ENCODE results near the gene ABLIM3.

The ABLIM3 gene

DNA sequence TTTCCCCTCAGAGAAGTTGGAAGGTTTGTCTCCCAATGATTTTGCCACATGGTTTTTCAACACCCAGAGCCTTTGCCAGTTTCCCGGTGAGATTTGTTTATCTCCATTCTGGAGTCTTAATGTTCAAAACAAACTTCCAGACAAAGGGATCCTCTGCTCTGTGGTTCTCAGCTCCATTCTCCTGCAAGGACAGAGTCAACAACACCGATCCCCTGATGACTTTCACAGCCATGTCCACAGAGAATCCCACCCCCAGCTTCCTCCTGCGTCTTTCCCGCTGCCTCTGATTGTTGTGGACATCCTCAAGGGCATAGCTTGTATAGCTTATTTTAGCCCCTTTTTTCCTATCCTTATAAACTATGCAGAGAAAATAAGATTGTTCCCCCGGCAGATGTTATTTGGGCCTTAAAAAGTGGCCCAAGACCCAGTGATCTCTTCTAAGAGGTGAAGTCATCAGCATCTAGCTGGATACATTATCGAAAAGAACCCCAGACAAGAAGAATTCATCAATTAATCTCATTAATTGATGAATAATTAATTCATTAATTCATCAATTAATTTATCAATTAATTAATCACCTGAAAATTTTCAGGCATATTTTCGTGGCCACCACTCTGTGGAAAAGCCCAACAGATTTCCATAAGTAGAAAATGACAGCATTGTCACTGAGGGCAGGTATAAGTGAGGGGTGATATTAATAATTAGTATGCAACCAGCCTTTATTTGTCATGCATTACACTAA, 2.9 kb upstream of the ABLIM3 start:
- TF ChIP-seq, protein P1, sequence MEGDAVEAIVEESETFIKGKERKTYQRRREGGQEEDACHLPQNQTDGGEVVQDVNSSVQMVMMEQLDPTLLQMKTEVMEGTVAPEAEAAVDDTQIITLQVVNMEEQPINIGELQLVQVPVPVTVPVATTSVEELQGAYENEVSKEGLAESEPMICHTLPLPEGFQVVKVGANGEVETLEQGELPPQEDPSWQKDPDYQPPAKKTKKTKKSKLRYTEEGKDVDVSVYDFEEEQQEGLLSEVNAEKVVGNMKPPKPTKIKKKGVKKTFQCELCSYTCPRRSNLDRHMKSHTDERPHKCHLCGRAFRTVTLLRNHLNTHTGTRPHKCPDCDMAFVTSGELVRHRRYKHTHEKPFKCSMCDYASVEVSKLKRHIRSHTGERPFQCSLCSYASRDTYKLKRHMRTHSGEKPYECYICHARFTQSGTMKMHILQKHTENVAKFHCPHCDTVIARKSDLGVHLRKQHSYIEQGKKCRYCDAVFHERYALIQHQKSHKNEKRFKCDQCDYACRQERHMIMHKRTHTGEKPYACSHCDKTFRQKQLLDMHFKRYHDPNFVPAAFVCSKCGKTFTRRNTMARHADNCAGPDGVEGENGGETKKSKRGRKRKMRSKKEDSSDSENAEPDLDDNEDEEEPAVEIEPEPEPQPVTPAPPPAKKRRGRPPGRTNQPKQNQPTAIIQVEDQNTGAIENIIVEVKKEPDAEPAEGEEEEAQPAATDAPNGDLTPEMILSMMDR (IDR thresholded peaks at IDR 0.05; ENCODE audit: control insufficient read depth, insufficient read depth, low read depth, low read length, missing control alignments), result no peak
- DNase-seq (ENCODE audit: low read depth), result no peak
- no peak overlapping the region for H3K4me3 ChIP-seq (ENCODE audit: control insufficient read depth, low read depth, low read length)

DNA sequence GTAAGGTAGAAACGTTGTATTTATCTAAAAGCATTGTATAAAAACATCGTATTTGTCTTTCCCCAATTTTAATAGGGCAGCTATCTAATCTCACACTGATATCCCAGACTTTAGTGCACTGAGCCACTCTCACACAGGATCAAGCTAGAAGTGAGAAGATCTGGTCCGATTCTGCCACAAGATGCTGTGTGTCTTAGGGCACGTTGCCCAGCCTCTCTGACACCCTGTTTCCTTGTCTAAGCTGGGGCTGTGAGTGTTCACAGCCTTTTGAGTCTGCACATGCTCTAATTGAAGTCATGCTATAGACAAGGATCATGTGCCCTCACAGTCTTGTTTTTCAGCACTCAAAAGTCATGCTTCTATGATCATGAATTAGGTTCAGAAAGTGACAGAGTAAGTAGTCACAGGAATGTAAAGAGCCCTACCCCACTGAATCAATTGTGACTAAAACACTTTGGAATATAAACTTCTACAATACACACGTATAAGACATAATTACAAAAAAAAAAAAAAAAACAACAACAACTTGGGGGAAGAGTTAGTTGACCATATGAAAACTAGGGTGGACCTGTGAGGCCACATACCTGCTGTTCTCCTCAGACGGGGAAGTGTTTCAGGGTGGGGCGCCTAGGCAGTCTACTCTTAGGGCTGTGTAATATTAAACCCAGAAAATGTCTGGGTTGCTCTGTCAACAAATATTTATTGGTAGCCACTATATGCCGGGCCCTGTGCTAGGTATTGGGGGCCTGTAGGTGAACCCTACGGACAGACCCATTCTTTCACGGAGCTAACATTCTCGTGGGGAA, 893 bp upstream of the ABLIM3 start:
- DNase-seq (ENCODE audit: low read depth), result no peak
- no peak overlapping the region for H3K4me3 ChIP-seq (ENCODE audit: control insufficient read depth, low read depth, low read length)
- TF ChIP-seq, protein P1 (IDR thresholded peaks at IDR 0.05; ENCODE audit: control insufficient read depth, insufficient read depth, low read depth, low read length, missing control alignments), result no peak

DNA sequence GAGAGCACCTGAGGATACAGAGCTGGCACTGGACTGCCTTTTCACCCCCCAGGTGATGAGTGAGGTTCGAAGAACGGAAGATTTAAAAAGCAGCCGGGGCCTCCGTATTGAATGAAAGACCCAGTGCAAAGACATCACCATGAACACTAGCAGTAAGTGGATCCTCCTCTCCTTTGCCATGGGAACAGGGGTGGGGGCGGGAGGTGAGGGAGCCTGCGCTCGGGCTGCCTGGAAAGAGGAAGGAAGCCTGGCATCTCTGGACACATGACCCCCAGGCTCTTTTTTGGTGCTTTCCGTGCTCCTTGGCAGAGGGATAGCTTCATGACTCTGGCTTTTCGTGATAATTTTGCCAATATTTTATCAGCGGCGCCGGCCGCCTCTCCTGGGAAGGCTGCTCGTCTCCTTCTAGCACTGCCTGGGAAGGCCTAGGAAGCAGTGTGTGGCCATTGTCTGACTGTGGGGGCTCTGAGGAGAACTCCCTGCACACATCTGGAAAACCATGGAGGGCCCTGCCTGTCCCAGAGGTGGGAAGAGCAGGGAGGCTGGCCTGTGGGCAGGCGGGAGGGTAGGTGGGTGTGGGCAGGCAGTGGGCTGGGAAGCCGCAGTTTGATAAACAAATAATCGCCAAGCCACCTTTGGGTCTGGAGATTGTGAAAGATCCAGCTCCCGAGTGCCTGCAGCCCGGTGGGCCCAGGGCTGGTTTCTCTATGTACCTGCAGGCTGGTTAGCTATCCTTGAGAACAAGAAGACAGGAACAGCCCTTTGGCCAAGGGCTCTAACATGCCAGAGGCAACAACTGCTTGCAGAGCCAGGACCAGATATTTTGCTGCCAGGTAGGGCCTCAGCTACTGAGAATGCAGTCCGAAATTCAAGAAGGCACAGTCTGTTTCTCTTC, 911 bp downstream of the ABLIM3 start:
- H3K4me3 ChIP-seq (ENCODE audit: control insufficient read depth, low read depth, low read length), result peak overlapping the region; percentile 67
- no peak for DNase-seq (ENCODE audit: low read depth)
- TF ChIP-seq, protein P1 (IDR thresholded peaks at IDR 0.05; ENCODE audit: control insufficient read depth, insufficient read depth, low read depth, low read length, missing control alignments), result no peak

DNA sequence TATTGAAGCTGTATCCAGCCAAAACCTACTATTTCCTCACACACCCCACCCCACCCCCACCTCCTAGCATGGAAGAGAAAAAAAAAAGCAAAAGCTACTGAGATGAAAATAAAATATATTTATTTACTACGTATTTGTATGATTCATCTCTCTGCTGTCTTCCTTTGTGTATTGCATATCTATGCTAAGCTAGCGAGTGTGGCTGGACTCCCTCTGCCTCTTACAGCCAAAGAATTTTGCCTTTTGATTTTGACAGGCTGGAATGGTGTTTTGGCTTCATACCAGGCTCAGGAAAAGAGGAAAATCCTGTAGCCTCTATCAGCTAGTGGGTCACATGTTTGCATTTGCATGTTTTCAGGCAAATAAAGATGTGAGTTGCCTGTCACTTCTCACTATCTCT, 2.2 kb downstream of the ABLIM3 start:
- peak; percentile 38 for DNase-seq (ENCODE audit: low read depth)
- TF ChIP-seq, protein P1 (IDR thresholded peaks at IDR 0.05; ENCODE audit: control insufficient read depth, insufficient read depth, low read depth, low read length, missing control alignments), result no peak
- no peak overlapping the region for H3K4me3 ChIP-seq (ENCODE audit: control insufficient read depth, low read depth, low read length)

DNA sequence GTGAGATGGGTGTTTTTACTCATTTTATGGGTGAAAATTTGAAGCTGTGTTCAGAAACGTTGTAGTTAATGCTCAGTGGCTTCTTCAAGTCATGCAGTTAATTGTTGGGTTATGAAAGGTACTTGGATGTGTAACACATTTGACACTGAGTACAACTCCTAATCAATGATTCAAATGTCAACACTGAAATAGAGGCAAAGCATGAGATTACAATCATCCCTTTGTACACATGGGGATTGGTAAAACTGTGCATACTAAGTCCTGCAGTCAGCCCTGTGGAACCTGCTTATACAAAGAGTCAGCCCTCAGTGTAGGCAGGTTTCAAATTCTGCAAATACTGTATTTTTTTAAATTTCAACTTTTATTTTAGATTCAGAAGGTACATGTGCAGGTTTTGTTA, 3.3 kb downstream of the ABLIM3 start:
- DNase-seq (ENCODE audit: low read depth), result no peak
- no peak overlapping the region for H3K4me3 ChIP-seq (ENCODE audit: control insufficient read depth, low read depth, low read length)
- TF ChIP-seq, protein P1 (IDR thresholded peaks at IDR 0.05; ENCODE audit: control insufficient read depth, insufficient read depth, low read depth, low read length, missing control alignments), result no peak

DNA sequence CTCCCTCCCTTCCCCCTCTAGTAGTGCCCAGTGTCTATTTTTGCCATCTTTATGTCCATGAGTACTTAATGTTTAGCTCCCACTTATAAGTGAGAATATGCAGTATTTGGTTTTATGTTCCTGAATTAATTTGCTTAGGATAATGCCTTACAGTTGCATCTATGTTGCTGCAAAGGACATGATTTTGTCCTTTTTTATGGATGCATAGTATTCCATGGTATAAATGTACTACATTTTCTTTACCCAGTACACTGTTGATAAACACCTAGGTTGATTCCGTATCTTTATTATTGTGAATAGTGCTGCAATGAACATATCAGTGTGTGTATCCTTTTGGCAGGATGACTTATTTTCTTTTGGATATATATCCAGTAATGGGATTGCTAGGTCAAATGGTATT, 3.8 kb downstream of the ABLIM3 start:
- no peak overlapping the region for H3K4me3 ChIP-seq (ENCODE audit: control insufficient read depth, low read depth, low read length)
- no peak for DNase-seq (ENCODE audit: low read depth)
- TF ChIP-seq, protein P1 (IDR thresholded peaks at IDR 0.05; ENCODE audit: control insufficient read depth, insufficient read depth, low read depth, low read length, missing control alignments), result no peak

Data from AG09309 (cell line).